GM06990 (cell line): ENCODE data around the gene LBH.

Experiments
- DNase-seq: peaks from one replicate; pipeline ENCODE4 v3.0.0-alpha.2; 2011; ENCODE audit not compliant: insufficient read length; ENCODE audit errors: extremely low read depth
- H3K27me3 ChIP-seq: replicated peaks from 2 replicates; pipeline ENCODE4 v1.6.0; 2011; ENCODE audit warnings: low read length; ENCODE audit not compliant: control insufficient read depth, insufficient read depth
- H3K36me3 ChIP-seq: 2 replicates; pipeline ENCODE4 v1.5.1; 2011; ENCODE audit warnings: low read length; ENCODE audit not compliant: control insufficient read depth, insufficient read depth
- H3K4me3 ChIP-seq: replicated peaks from 2 replicates; pipeline ENCODE4 v1.5.1; 2011; ENCODE audit warnings: low read depth, mild to moderate bottlenecking, control low read depth, low read length
- CTCF ChIP-seq: IDR thresholded peaks from 2 replicates; pipeline ENCODE4 v1.5.1; 2011; ENCODE audit warnings: low read length, control low read depth, mild to moderate bottlenecking, inconsistent platforms; ENCODE audit not compliant: insufficient read depth, poor library complexity, severe bottlenecking

LBH gene

GRCh38 chr2:30225131-30225762, 6.1 kb upstream of the LBH start:
- DNase-seq = no peak
- Histone ChIP-seq H3K4me3 (peak overlapping the region; percentile 56), H3K36me3 (no peaks in the 10 kb centered on the region), H3K27me3 (no peaks in the 10 kb centered on the region)
- TF ChIP-seq CTCF = peak; percentile 9

GRCh38 chr2:30226144-30227032, 4.9 kb upstream of the LBH start:
- TF ChIP-seq CTCF = no peak
- Histone ChIP-seq H3K4me3 (no peak overlapping the region), H3K36me3 (no peaks in the 10 kb centered on the region), H3K27me3 (no peaks in the 10 kb centered on the region; the same call in 1 of the 2 replicates)
- no peak for DNase-seq

GRCh38 chr2:30229596-30229995, 1.7 kb upstream of the LBH start:
- no peak for TF ChIP-seq CTCF
- H3K36me3 ChIP-seq = no peaks in the 10 kb centered on the region
- H3K4me3 ChIP-seq = no peak overlapping the region
- DNase-seq = no peak
- no peaks in the 10 kb centered on the region; the same call in 1 of the 2 replicates for H3K27me3 ChIP-seq

- TF ChIP-seq CTCF = peak; percentile 19
- peaks cover 2% of the 10 kb centered on the region for H3K36me3 ChIP-seq
- no peaks in the 10 kb centered on the region; the same call in 1 of the 2 replicates for H3K27me3 ChIP-seq
- peak overlapping the region; percentile 74 for H3K4me3 ChIP-seq
- no peak for DNase-seq
Observed at GRCh38 chr2:30230497-30231211, 680 bp upstream of the LBH start.

GRCh38 chr2:30231996-30232800, 864 bp downstream of the LBH start:
- H3K36me3 ChIP-seq = peaks cover 6% of the 10 kb centered on the region
- peak overlapping the region; percentile 74 for H3K4me3 ChIP-seq
- H3K27me3 ChIP-seq = no peaks in the 10 kb centered on the region; the same call in 1 of the 2 replicates
- no peak for TF ChIP-seq CTCF
- DNase-seq = peak; percentile 86
